Measurements from ENCODE around the gene PYDC1. TPM values are rescaled to one million over a fixed set of nuclear protein-coding genes. Genes with fewer than 3 reads are reported as not detected.
"Not testable (repeated sequence)": the region's sequence is repeated elsewhere in the genome, so short reads cannot be mapped to it uniquely, and the experiment has no call there.

The PYDC1 gene
- polyA plus RNA-seq, 1 donor, result 0.19 TPM

DNA sequence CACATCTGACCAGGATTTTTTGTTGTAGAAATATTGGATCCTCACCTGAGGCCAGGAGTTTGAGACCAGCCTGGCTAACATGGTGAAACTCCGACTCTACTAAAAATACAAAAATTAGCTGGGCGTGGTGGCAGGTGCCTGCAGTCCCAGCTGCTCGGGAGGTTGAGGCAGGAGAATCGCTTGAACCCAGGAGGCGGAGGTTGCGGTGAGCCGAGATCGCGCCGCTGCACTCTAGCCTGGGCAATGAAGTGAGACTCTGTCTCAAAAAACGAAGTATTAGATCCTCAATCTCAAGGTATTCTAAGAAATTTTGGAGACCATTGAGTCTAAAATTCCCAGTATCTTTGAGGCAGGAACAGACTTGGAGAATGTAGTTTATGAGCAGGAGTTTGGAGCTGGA is 21.1 kb downstream of the PYDC1 start:
- no CpG with 5 or more reads among the region's 11 CpGs for WGBS (ENCODE audit: insufficient coverage, low lambda C conversion rate)
- not testable (repeated sequence) for H3K27ac ChIP-seq (ENCODE audit: low read length)

DNA sequence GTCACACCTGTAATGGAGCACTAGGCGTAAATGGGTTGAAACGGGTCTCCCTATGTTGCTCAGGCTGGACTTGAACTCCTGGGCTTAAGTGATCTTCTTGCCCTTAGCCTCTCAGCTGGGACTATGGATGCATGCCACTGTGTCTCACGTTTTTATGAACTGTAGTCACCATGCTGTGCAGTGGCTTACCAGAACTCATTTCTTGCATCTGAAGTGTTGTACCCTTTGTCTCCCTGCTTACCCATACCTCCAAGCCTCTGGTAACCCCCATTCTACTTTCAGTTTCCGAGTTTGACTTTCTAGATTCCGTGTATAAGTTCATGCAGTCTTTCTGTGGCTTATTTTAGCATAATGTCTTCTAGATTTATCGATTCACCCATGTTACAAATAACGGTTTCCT is 22.0 kb downstream of the PYDC1 start:
- 100% methylated on average over 2 of the region's 7 CpGs for WGBS (ENCODE audit: insufficient coverage, low lambda C conversion rate)
- H3K36me3 ChIP-seq (ENCODE audit: control insufficient read depth, insufficient read depth, low read length), result peaks cover 79% of the 10 kb centered on the region

More for the DNA sequence above, 21.1 kb downstream of the PYDC1 start:
- not testable (repeated sequence) for H3K27me3 ChIP-seq (ENCODE audit: control insufficient read depth, insufficient read depth, low read length); H3K9me3 ChIP-seq (ENCODE audit: control insufficient read depth, low read depth, low read length); H3K4me3 ChIP-seq (ENCODE audit: low read length); DNase-seq
- H3K4me1 ChIP-seq (ENCODE audit: control insufficient read depth, insufficient read depth, low read length), result peaks cover 10% of the 10 kb centered on the region
- H3K36me3 ChIP-seq (ENCODE audit: control insufficient read depth, insufficient read depth, low read length), result peaks cover 69% of the 10 kb centered on the region

DNA sequence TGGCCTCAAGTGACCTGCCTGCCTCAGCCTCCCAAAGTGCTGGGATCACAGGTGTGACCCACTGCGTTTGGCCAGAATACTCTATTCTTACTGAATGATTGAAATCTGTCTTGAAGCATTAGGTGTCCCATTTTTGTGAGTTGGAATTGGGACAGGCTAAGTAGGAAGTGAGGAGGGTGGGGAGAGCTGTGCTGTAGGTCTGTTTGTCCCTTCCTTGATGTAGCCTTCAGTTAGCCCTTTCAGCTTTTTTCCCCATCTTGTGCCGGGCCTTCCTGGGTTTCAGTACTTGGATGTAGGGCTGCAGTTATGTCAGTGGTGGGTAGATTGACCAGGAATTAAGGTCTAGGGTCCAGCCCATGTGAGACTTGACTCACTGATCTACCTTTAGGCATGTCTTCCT is 23.1 kb downstream of the PYDC1 start:
- H3K4me1 ChIP-seq (ENCODE audit: control insufficient read depth, insufficient read depth, low read length), result no peaks in the 10 kb centered on the region
- no peak overlapping the region for H3K4me3 ChIP-seq (ENCODE audit: low read length)
- WGBS (ENCODE audit: insufficient coverage, low lambda C conversion rate), result no CpG with 5 or more reads among the region's 2 CpGs
- DNase-seq, result no peak
- H3K36me3 ChIP-seq (ENCODE audit: control insufficient read depth, insufficient read depth, low read length), result peaks cover 85% of the 10 kb centered on the region
- no peaks in the 10 kb centered on the region for H3K9me3 ChIP-seq (ENCODE audit: control insufficient read depth, low read depth, low read length)
- H3K27ac ChIP-seq (ENCODE audit: low read length), result no peak overlapping the region
- no peaks in the 10 kb centered on the region for H3K27me3 ChIP-seq (ENCODE audit: control insufficient read depth, insufficient read depth, low read length)

More for the DNA sequence above, 22.0 kb downstream of the PYDC1 start:
- Histone ChIP-seq H3K27me3 (ENCODE audit: control insufficient read depth, insufficient read depth, low read length) (no peaks in the 10 kb centered on the region), H3K27ac (ENCODE audit: low read length) (no peak overlapping the region), H3K4me3 (ENCODE audit: low read length) (no peak overlapping the region), H3K9me3 (ENCODE audit: control insufficient read depth, low read depth, low read length) (no peaks in the 10 kb centered on the region), H3K4me1 (ENCODE audit: control insufficient read depth, insufficient read depth, low read length) (peaks cover 1% of the 10 kb centered on the region)
- DNase-seq, result no peak

DNA sequence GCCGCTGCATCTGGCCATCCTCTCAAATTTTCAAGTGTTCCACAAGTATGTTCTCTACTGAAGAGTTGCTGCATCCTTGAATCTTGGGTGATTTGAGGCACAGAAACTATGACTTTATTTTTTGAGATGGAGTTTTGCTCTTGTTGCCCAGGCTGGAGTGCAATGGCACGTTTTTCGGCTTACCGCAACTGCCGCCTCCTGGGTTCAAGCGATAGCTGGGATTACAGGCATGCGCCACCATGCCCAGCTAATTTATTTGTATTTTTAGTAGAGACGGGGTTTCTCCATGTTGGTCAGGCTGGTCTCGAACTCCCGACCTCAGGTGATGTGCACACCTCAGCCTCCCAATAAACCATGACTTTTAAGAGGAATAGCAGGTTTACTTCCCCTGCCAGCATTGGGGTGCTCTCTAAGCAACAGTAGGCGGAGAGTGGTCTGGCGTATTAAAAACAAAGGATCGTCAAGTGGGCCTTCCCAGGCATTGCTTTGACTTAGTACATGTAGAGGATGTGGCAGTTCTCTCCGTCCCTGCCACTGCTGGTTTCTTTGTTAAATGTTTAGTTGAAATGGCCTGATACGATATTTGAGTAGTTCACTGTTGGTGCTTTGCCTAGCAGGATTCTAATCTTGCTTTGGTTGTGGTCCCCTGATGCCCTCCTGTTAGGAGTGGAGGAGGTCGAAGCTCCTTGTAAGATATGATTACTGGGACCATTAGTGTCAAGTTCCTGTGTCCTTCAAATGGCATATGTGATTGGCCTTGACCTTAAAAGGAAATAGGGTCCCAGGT is 23.9 kb downstream of the PYDC1 start:
- no peaks in the 10 kb centered on the region for H3K4me1 ChIP-seq (ENCODE audit: control insufficient read depth, insufficient read depth, low read length)
- H3K36me3 ChIP-seq (ENCODE audit: control insufficient read depth, insufficient read depth, low read length), result peaks cover 89% of the 10 kb centered on the region
- H3K27me3 ChIP-seq (ENCODE audit: control insufficient read depth, insufficient read depth, low read length), result no peaks in the 10 kb centered on the region
- H3K27ac ChIP-seq (ENCODE audit: low read length), result no peak overlapping the region
- WGBS (ENCODE audit: insufficient coverage, low lambda C conversion rate), result 100% methylated on average over 1 of the region's 16 CpGs
- H3K9me3 ChIP-seq (ENCODE audit: control insufficient read depth, low read depth, low read length), result no peaks in the 10 kb centered on the region
- no peak for DNase-seq
- H3K4me3 ChIP-seq (ENCODE audit: low read length), result no peak overlapping the region

DNA sequence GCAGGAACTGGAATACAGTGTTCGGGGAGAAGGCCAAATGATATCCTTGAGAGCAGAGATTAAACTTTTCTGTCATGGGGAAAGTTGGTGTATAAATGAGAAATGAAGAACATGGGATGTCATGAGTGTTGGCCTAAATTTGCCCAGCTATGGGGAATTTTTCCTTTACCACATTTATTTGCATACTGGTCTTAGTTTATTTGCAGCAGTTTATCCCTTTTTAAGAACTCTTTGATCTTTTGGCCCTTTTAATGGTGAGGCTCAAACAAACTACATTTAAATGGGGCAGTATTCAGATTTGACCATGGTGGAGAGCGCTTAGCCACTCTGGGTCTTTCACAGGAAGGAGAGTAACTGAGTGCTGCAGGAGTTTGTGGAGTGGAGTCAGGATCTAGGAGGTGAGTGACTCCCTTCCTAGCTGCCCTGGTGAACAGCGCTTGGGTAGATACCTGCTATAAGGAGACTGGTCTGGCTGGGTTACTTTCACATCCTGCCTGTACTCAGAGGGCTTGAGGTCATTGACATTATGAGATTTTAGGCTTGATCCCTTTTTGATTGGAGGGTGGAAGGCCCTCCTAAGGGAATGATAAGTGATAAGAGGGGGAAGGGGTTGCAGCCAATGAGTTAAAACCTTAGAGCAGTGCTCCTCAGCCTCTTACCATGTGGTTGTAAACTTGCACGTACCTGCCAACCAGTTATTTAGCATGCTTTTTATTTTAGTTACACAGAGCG is 25.1 kb downstream of the PYDC1 start:
- WGBS (ENCODE audit: insufficient coverage, low lambda C conversion rate), result 100% methylated on average over 1 of the region's 5 CpGs
- H3K27me3 ChIP-seq (ENCODE audit: control insufficient read depth, insufficient read depth, low read length), result no peaks in the 10 kb centered on the region
- H3K36me3 ChIP-seq (ENCODE audit: control insufficient read depth, insufficient read depth, low read length), result peaks cover 98% of the 10 kb centered on the region
- DNase-seq, result no peak
- no peak overlapping the region for H3K4me3 ChIP-seq (ENCODE audit: low read length)
- no peaks in the 10 kb centered on the region for H3K9me3 ChIP-seq (ENCODE audit: control insufficient read depth, low read depth, low read length)
- no peaks in the 10 kb centered on the region for H3K4me1 ChIP-seq (ENCODE audit: control insufficient read depth, insufficient read depth, low read length)
- H3K27ac ChIP-seq (ENCODE audit: low read length), result no peak overlapping the region

DNA sequence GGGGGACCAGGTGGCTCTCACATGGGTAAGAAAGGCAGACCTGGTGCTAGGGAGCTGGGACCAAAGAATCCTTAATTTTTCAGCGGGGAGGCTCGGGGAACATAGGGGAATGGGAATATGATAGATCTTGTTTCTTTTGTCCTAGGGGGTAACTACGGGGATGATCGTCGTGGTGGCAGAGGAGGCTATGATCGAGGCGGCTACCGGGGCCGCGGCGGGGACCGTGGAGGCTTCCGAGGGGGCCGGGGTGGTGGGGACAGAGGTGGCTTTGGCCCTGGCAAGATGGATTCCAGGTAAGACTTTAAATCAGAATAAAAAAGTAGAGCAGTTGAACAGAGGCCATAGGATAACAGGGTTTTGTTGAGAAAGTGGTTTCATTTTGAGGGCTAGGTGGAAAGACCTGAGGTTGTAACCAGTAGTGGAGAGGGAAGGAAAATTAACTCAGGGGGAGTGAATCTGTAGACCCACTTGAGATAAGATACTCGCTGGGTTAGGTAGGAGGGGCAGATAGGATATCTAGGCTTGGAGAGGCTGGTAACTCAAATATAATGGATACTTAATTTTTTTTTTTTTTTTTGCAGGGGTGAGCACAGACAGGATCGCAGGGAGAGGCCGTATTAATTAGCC is 26.0 kb downstream of the PYDC1 start:
- Histone ChIP-seq H3K36me3 (ENCODE audit: control insufficient read depth, insufficient read depth, low read length) (peaks cover 99% of the 10 kb centered on the region), H3K4me3 (ENCODE audit: low read length) (no peak overlapping the region)
- WGBS (ENCODE audit: insufficient coverage, low lambda C conversion rate), result 100% methylated on average over 1 of the region's 17 CpGs

DNA sequence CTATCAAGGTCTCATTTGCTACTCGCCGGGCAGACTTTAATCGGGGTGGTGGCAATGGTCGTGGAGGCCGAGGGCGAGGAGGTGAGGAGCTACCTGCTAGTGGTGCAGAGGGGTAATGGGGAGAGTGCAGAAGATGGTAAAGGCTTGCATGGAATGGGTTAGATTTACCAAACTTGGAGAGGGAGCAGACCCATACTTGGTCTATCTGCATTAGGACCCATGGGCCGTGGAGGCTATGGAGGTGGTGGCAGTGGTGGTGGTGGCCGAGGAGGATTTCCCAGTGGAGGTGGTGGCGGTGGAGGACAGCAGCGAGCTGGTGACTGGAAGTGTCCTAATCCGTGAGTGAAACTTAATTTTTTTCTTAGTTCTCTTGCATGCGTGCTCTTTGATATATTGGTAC is 26.9 kb downstream of the PYDC1 start:
- H3K27me3 ChIP-seq (ENCODE audit: control insufficient read depth, insufficient read depth, low read length), result no peaks in the 10 kb centered on the region
- no peak overlapping the region for H3K4me3 ChIP-seq (ENCODE audit: low read length)
- no peak for DNase-seq
- WGBS (ENCODE audit: insufficient coverage, low lambda C conversion rate), result no CpG with 5 or more reads among the region's 12 CpGs
- H3K36me3 ChIP-seq (ENCODE audit: control insufficient read depth, insufficient read depth, low read length), result peaks cover 99% of the 10 kb centered on the region
- no peaks in the 10 kb centered on the region for H3K4me1 ChIP-seq (ENCODE audit: control insufficient read depth, insufficient read depth, low read length)
- H3K9me3 ChIP-seq (ENCODE audit: control insufficient read depth, low read depth, low read length), result no peaks in the 10 kb centered on the region
- no peak overlapping the region for H3K27ac ChIP-seq (ENCODE audit: low read length)

More for the DNA sequence above, 26.0 kb downstream of the PYDC1 start:
- Histone ChIP-seq H3K9me3 (ENCODE audit: control insufficient read depth, low read depth, low read length) (no peaks in the 10 kb centered on the region), H3K27me3 (ENCODE audit: control insufficient read depth, insufficient read depth, low read length) (no peaks in the 10 kb centered on the region), H3K4me1 (ENCODE audit: control insufficient read depth, insufficient read depth, low read length) (no peaks in the 10 kb centered on the region), H3K27ac (ENCODE audit: low read length) (no peak overlapping the region)
- DNase-seq, result no peak

DNA sequence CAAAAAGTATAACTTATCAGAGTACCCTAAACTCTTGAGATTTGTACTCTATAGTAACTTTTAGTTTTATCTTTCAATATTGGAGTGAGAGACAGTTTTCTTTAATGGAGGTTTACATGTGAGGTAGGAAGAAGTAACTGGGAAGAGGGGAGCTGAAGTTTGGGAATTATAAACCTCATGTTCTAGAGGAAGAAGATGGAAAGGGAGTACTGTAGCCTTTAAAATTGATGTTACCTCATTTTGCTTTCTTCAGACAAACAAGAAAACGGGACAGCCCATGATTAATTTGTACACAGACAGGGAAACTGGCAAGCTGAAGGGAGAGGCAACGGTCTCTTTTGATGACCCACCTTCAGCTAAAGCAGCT is 27.5 kb downstream of the PYDC1 start:
- H3K27ac ChIP-seq (ENCODE audit: low read length), result no peak overlapping the region
- peaks cover 99% of the 10 kb centered on the region for H3K36me3 ChIP-seq (ENCODE audit: control insufficient read depth, insufficient read depth, low read length)
- WGBS (ENCODE audit: insufficient coverage, low lambda C conversion rate), result no CpG with 5 or more reads among the region's 2 CpGs
- no peaks in the 10 kb centered on the region for H3K27me3 ChIP-seq (ENCODE audit: control insufficient read depth, insufficient read depth, low read length)
- no peak overlapping the region for H3K4me3 ChIP-seq (ENCODE audit: low read length)
- no peaks in the 10 kb centered on the region for H3K4me1 ChIP-seq (ENCODE audit: control insufficient read depth, insufficient read depth, low read length)
- no peak for DNase-seq
- no peaks in the 10 kb centered on the region for H3K9me3 ChIP-seq (ENCODE audit: control insufficient read depth, low read depth, low read length)

DNA sequence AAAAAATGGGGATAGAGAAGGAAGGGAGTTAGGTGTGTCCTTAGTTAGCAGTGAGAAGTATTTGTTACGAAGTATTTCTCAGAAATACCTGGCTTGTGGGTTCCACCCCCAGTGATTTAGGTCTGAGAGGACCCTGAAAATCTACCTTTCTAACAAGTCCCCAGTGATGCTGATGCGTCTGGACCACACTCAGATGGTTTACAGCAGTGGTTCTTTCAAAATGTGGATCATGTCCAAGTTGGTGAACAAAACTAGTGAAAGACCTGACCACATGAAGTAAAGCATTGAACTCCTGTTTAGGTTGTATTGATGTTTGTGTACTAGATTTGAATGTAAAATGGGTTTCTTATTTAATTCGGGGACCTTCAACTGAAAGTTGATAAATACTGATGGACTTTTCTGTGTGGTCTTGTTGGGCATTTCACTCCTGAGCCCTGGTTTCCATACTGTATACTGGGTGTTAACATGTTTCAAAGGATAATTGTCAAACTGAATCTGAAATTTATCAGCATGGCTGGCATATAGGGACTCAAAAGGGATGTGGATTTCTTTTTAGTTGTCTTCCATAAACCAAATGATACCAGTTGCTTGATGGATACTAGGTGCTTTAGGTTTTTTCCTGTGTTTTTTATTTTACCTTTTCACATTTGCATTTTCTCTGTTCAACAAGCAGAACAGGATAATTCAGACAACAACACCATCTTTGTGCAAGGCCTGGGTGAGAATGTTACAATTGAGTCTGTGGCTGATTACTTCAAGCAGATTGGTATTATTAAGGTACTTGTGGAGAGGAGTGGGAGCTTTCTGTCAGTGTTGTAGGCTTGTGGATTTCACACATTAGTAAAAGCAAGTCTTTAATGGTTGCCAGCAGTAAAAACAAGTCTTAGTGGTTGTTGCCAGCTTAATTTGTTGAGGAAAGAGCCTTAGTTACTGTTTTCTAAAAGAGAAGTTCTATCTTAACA is 28.2 kb downstream of the PYDC1 start:
- no peak for DNase-seq
- Histone ChIP-seq H3K4me3 (ENCODE audit: low read length) (no peak overlapping the region), H3K27ac (ENCODE audit: low read length) (no peak overlapping the region), H3K36me3 (ENCODE audit: control insufficient read depth, insufficient read depth, low read length) (peaks cover 99% of the 10 kb centered on the region), H3K27me3 (ENCODE audit: control insufficient read depth, insufficient read depth, low read length) (no peaks in the 10 kb centered on the region), H3K4me1 (ENCODE audit: control insufficient read depth, insufficient read depth, low read length) (no peaks in the 10 kb centered on the region), H3K9me3 (ENCODE audit: control insufficient read depth, low read depth, low read length) (no peaks in the 10 kb centered on the region)
- WGBS (ENCODE audit: insufficient coverage, low lambda C conversion rate), result 100% methylated on average over 1 of the region's 3 CpGs

DNA sequence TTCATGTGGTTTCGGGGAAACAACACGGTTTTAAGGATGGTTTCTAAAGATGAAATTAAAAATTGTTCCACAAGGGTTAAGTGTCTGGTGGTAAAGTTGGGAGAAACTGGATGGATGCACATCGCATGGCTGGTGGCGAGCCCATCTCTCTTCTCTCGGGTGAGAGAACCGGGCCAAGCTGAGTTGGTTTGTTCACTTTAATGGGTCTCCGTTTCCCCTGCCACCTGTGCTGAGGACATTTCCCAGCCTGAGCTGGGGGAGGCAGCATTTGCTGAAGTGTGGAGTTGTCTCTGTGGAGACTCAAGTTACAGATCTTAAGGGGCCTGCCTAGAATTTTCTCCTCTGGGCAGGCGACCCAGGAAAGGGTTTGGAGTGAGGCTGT is 29.1 kb downstream of the PYDC1 start:
- Histone ChIP-seq H3K4me3 (ENCODE audit: low read length) (no peak overlapping the region), H3K27ac (ENCODE audit: low read length) (no peak overlapping the region), H3K27me3 (ENCODE audit: control insufficient read depth, insufficient read depth, low read length) (no peaks in the 10 kb centered on the region), H3K9me3 (ENCODE audit: control insufficient read depth, low read depth, low read length) (no peaks in the 10 kb centered on the region), H3K36me3 (ENCODE audit: control insufficient read depth, insufficient read depth, low read length) (peaks cover 99% of the 10 kb centered on the region), H3K4me1 (ENCODE audit: control insufficient read depth, insufficient read depth, low read length) (peaks cover under 1% of the 10 kb centered on the region)
- WGBS (ENCODE audit: insufficient coverage, low lambda C conversion rate), result no CpG with 5 or more reads among the region's 8 CpGs
- DNase-seq, result no peak

Data from large intestine (tissue), 3 donors.